Left lung (tissue), 10 donors: ENCODE measurements around the gene SMIM17. TPM values are rescaled to one million over a fixed set of nuclear protein-coding genes. Genes with fewer than 3 reads are reported as not detected.

Experiments
- ATAC-seq: fragments of 200-7000 bp; cut with Tn5 transposase; one replicate; pipeline ENCODE4 v1.9.1; 2020; ENCODE audit warnings: moderate library complexity
- DNase-seq, 4 donors: peaks; one replicate each; pipeline ENCODE4 v3.0.0-alpha.2; 2013 to 2020
- H3K27ac ChIP-seq, 2 donors: fragments of 200-600 bp; sonication (generic) in 1 of 2; one replicate each; pipeline versions ENCODE4 v1.5.0 to v1.8.0; 2020 to 2021
- H3K27me3 ChIP-seq, 2 donors: fragments of 200-600 bp; sonication (generic) in 1 of 2; one replicate each; pipeline versions ENCODE4 v1.5.0 to v1.8.0; 2020 to 2021
- H3K36me3 ChIP-seq, 2 donors: fragments of 200-600 bp; sonication (generic) in 1 of 2; one replicate each; pipeline versions ENCODE4 v1.5.0 to v1.8.0; 2020 to 2021
- H3K4me1 ChIP-seq, 2 donors: fragments of 200-600 bp; one replicate each; pipeline ENCODE4 v1.8.0; 2021
- H3K4me3 ChIP-seq, 2 donors: fragments of 200-600 bp; sonication (generic) in 1 of 2; one replicate each; pipeline versions ENCODE4 v1.5.0 to v1.8.0; 2020 to 2021; ENCODE audit warnings: mild to moderate bottlenecking in 1 of 2
- H3K9me3 ChIP-seq, 2 donors: fragments of 200-600 bp; sonication (generic) in 1 of 2; one replicate each; pipeline versions ENCODE4 v1.5.0 to v1.8.0; 2020 to 2021
- intact Hi-C, 2 donors: fragments of 100-400 bp; cut with DNase I; formaldehyde crosslinking; loops; one replicate each; pipeline versions ENCODE4 v1.11.2 to v1.14.2; 2022
- polyA plus RNA-seq, 6 donors: library from polyadenylated mRNA; unstranded; fragments of 120-200 nt; gene quantifications; one replicate each; pipeline ENCODE4 v1.2.1, GENCODE V29; 2013; ENCODE audit not compliant: insufficient read length in 6 of 6
- total RNA-seq, 2 donors: library from RNA; stranded (reverse); fragmentation: NEBNext Ultra II Directional; extraction: Animal tissue kit (Norgen Biotek cat#: 25700); gene quantifications; one replicate each; pipeline ENCODE4 v1.2.1, GENCODE V29; 2021
- TF ChIP-seq, protein P1 (sequence below), 2 donors: fragments of 200-600 bp; sonication (generic) in 1 of 2; IDR thresholded peaks; one replicate each; pipeline versions ENCODE4 v1.5.0 to v1.8.0; 2021; ENCODE audit warnings: antibody characterized with exemption in 2 of 2
- donor health status: DM: no; HTN: yes; CAD: no.
- donor health status: DM: no; HTN: no; CAD: no.

SMIM17 gene
- total and polyA plus RNA-seq, 8 donors: 3.0 to 3.8 (median 3.4) TPM; not detected in 2

DNA sequence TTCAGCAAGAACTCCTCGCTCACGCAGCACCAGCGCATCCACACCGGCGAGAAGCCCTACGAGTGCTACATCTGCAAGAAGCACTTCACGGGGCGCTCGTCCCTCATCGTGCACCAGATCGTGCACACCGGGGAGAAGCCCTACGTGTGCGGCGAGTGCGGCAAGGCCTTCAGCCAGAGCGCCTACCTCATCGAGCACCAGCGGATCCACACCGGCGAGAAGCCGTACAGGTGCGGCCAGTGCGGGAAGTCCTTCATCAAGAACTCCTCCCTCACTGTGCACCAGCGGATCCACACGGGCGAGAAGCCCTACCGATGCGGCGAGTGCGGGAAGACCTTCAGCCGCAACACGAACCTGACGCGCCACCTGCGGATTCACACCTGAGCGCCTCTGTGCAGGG lies 20.6 kb upstream of the SMIM17 start:
- no peak overlapping the region for H3K27ac ChIP-seq
- peaks cover 0 to 100% of the 10 kb centered on the region in 2 donors for H3K9me3 ChIP-seq
- intact Hi-C loops: no loop called here
- ATAC-seq (no peak), DNase-seq (no peak)
- H3K4me1 ChIP-seq: no peaks in the 10 kb centered on the region
- no peak overlapping the region for H3K4me3 ChIP-seq
- TF ChIP-seq, protein P1, sequence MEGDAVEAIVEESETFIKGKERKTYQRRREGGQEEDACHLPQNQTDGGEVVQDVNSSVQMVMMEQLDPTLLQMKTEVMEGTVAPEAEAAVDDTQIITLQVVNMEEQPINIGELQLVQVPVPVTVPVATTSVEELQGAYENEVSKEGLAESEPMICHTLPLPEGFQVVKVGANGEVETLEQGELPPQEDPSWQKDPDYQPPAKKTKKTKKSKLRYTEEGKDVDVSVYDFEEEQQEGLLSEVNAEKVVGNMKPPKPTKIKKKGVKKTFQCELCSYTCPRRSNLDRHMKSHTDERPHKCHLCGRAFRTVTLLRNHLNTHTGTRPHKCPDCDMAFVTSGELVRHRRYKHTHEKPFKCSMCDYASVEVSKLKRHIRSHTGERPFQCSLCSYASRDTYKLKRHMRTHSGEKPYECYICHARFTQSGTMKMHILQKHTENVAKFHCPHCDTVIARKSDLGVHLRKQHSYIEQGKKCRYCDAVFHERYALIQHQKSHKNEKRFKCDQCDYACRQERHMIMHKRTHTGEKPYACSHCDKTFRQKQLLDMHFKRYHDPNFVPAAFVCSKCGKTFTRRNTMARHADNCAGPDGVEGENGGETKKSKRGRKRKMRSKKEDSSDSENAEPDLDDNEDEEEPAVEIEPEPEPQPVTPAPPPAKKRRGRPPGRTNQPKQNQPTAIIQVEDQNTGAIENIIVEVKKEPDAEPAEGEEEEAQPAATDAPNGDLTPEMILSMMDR (IDR thresholded peaks at IDR 0.05): no peak
- no peaks in the 10 kb centered on the region for H3K27me3 ChIP-seq
- H3K36me3 ChIP-seq: peaks cover 0 to 76% of the 10 kb centered on the region in 2 donors

GRCh38 chr19:56623006-56623405 lies 20.0 kb upstream of the SMIM17 start:
- Histone ChIP-seq H3K4me1 (no peaks in the 10 kb centered on the region), H3K27me3 (no peaks in the 10 kb centered on the region), H3K4me3 (no peak overlapping the region), H3K36me3 (peaks cover 0 to 73% of the 10 kb centered on the region in 2 donors), H3K9me3 (peaks cover 0 to 100% of the 10 kb centered on the region in 2 donors), H3K27ac (no peak overlapping the region)
- TF ChIP-seq, protein P1 (IDR thresholded peaks at IDR 0.05): no peak
- ATAC-seq: no peak
- no peak for DNase-seq
- intact Hi-C loops: no loop called here

DNA sequence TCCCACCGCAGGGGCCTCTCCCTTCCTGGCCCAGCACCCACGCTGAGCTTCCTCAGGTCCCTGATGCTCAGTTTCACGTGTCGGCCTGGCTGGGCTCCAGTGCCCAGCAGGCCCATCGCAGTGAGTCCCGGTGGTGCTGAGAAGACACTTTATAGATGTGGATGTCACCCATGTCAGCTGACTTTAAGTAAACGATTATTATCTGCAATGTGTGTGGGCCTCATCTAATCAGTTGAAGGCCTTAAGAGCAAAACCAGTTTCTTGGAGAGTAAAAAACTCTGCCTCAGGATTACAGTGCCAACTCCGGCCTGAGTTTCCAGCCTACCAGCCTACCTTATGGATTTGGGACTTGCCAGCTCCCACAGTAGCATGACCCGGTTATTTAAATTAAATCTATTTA lies 17.3 kb upstream of the SMIM17 start:
- H3K27me3 ChIP-seq: no peaks in the 10 kb centered on the region
- H3K4me3 ChIP-seq: no peak overlapping the region
- no peaks in the 10 kb centered on the region for H3K4me1 ChIP-seq
- H3K36me3 ChIP-seq: peaks cover 0 to 56% of the 10 kb centered on the region in 2 donors
- intact Hi-C loops: no loop called here
- H3K27ac ChIP-seq: no peak overlapping the region
- TF ChIP-seq, protein P1 (IDR thresholded peaks at IDR 0.05): no peak
- peaks cover 0 to 99% of the 10 kb centered on the region in 2 donors for H3K9me3 ChIP-seq
- no peak for ATAC-seq
- DNase-seq: no peak

GRCh38 chr19:56633021-56633420 lies 9.9 kb upstream of the SMIM17 start:
- Histone ChIP-seq H3K4me1 (no peaks in the 10 kb centered on the region), H3K27me3 (no peaks in the 10 kb centered on the region), H3K27ac (no peak overlapping the region), H3K36me3 (no peaks in the 10 kb centered on the region), H3K4me3 (no peak overlapping the region), H3K9me3 (peaks cover 0 to 91% of the 10 kb centered on the region in 2 donors)
- DNase-seq (no peak), ATAC-seq (no peak)
- TF ChIP-seq, protein P1 (IDR thresholded peaks at IDR 0.05): no peak
- intact Hi-C loops: no loop called here

- H3K4me3 ChIP-seq: no peak overlapping the region
- no peaks in the 10 kb centered on the region for H3K36me3 ChIP-seq
- ATAC-seq (peak; percentile 96), DNase-seq (peak in 3 of 4 donors; percentile 81 to 92 (median 84))
- H3K4me1 ChIP-seq: no peaks in the 10 kb centered on the region
- H3K27ac ChIP-seq: no peak overlapping the region
- TF ChIP-seq, protein P1 (IDR thresholded peaks at IDR 0.05): no peak
- peaks cover 0 to 82% of the 10 kb centered on the region in 2 donors for H3K9me3 ChIP-seq
- intact Hi-C loops: no loop called here
- H3K27me3 ChIP-seq: peaks cover 1 to 16% of the 10 kb centered on the region in 2 donors
Measured at GRCh38 chr19:56637976-56638555, 4.9 kb upstream of the SMIM17 start.
